K562 (cell line): ENCODE results near the gene GLCCI1. TPM values are rescaled to one million over a fixed set of nuclear protein-coding genes. Genes with fewer than 3 reads are reported as not detected.

Experiments
- BACH1 ChIP-seq: fragments of 200-800 bp; sonication (Bioruptor generic); IDR thresholded peaks from 2 replicates; pipeline ENCODE4 v1.6.1; 2016; ENCODE audit warnings: missing genetic modification characterization, missing compliant biosample characterization
- GATAD2A ChIP-seq: fragments of 450-650 bp; IDR thresholded peaks from 2 replicates; pipeline ENCODE4 v1.6.1; 2017
- HDGF ChIP-seq: fragments of 450-650 bp; IDR thresholded peaks from 2 replicates; pipeline ENCODE4 v1.6.1; 2016
- MGA ChIP-seq: fragments of 450-650 bp; IDR thresholded peaks from 2 replicates; pipeline ENCODE4 v1.6.1; 2016; ENCODE audit warnings: mild to moderate bottlenecking, moderate library complexity
- MTA2 ChIP-seq: fragments of 450-650 bp; IDR thresholded peaks from 2 replicates; pipeline ENCODE4 v1.6.1; 2016; ENCODE audit warnings: low read depth
- PTRF ChIP-seq: fragments of 450-650 bp; IDR thresholded peaks from 2 replicates; pipeline ENCODE4 v1.6.1; 2016; ENCODE audit warnings: mild to moderate bottlenecking, missing genetic modification characterization, missing compliant biosample characterization
- SMAD2 ChIP-seq: fragments of 150-350 bp; IDR thresholded peaks from 2 replicates; pipeline ENCODE4 v1.6.1; 2014; ENCODE audit warnings: low read depth, mild to moderate bottlenecking, low read length
- ZNF717 ChIP-seq: fragments of 250-450 bp; sonication (Bioruptor Pico); IDR thresholded peaks from 2 replicates; pipeline ENCODE4 v1.5.0; 2021
- ZSCAN29 ChIP-seq: fragments of 450-650 bp; IDR thresholded peaks from 2 replicates; pipeline ENCODE4 v1.6.1; 2017
- polyA plus RNA-seq, 8 experiments: library from polyadenylated mRNA; depleted of rRNA in 4 of 8; stranded (reverse) in 5 of 8; unstranded in 3 of 8; fragments of >200 nt; fragmentation: Nextera tagmentation in 2 of 8; fragmentation: Illumina TruSeq in 1 of 8; extraction: Ambion mirVana in 2 of 8; extraction: Trizol in 1 of 8; gene quantifications; 2 replicates each; pipeline versions ENCODE4 v1.2.1 to v1.2.3, GENCODE V29; 2011 to 2014; ENCODE audit warnings: inconsistent platforms in 1 of 8, missing spikeins in 1 of 8
- total RNA-seq, 7 experiments: library from RNA; depleted of rRNA in 6 of 7; stranded (reverse); fragments of >200 nt in 6 of 7; fragmentation: Illumina TruSeq in 2 of 7; extraction: Trizol in 2 of 7; gene quantifications; 2 replicates each; pipeline versions ENCODE4 v1.2.1 to v1.2.3, GENCODE V29; 2011 to 2021; ENCODE audit warnings: low replicate concordance in 1 of 7
- TF ChIP-seq, protein P1 (sequence below): fragments of 450-650 bp; IDR thresholded peaks from 2 replicates; pipeline ENCODE4 v1.6.1; 2016; ENCODE audit warnings: mild to moderate bottlenecking
- TF ChIP-seq, protein P2 (sequence below): fragments of 450-650 bp; formaldehyde crosslinking; IDR thresholded peaks from 2 replicates; pipeline ENCODE4 v1.4.0; 2022; ENCODE audit warnings: missing genetic modification characterization

Gene GLCCI1
- total and polyA plus RNA-seq, 9 of the 15 experiments (the other 6 are each of a cell fraction or from before 2014, with no cell fraction given), result 2.7 to 11.9 (median 7.2) TPM

GRCh38 chr7:8131694-8132605 is 163.4 kb downstream of the GLCCI1 start (continued):
- TF ChIP-seq PTRF (tag) (no peak), MTA2 (peak; percentile 51; the same call in 1 of the 2 replicates), HDGF (no peak), BACH1 (tag) (no peak), SMAD2 (no peak), ZSCAN29 (no peak), ZNF717 (CRISPR knock-in tag) (no peak), MGA (no peak), GATAD2A (no peak)
- TF ChIP-seq, protein P1, sequence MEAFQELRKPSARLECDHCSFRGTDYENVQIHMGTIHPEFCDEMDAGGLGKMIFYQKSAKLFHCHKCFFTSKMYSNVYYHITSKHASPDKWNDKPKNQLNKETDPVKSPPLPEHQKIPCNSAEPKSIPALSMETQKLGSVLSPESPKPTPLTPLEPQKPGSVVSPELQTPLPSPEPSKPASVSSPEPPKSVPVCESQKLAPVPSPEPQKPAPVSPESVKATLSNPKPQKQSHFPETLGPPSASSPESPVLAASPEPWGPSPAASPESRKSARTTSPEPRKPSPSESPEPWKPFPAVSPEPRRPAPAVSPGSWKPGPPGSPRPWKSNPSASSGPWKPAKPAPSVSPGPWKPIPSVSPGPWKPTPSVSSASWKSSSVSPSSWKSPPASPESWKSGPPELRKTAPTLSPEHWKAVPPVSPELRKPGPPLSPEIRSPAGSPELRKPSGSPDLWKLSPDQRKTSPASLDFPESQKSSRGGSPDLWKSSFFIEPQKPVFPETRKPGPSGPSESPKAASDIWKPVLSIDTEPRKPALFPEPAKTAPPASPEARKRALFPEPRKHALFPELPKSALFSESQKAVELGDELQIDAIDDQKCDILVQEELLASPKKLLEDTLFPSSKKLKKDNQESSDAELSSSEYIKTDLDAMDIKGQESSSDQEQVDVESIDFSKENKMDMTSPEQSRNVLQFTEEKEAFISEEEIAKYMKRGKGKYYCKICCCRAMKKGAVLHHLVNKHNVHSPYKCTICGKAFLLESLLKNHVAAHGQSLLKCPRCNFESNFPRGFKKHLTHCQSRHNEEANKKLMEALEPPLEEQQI, result no peak
- TF ChIP-seq, protein P2, sequence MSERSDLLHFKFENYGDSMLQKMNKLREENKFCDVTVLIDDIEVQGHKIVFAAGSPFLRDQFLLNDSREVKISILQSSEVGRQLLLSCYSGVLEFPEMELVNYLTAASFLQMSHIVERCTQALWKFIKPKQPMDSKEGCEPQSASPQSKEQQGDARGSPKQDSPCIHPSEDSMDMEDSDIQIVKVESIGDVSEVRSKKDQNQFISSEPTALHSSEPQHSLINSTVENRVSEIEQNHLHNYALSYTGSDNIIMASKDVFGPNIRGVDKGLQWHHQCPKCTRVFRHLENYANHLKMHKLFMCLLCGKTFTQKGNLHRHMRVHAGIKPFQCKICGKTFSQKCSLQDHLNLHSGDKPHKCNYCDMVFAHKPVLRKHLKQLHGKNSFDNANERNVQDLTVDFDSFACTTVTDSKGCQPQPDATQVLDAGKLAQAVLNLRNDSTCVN (CRISPR knock-in tag), result no peak
